K562 (cell line): ENCODE measurements around the gene GYS1. TPM values are rescaled to one million over a fixed set of nuclear protein-coding genes. Genes with fewer than 3 reads are reported as not detected.

Source experiments
- ATAC-seq: fragments of 200-7000 bp; cut with Tn5 transposase; 3 replicates; pipeline ENCODE4 v1.9.1; 2020; ENCODE audit warnings: moderate library complexity
- BruUV-seq: library from RNA; stranded (reverse); fragments of 400-500 nt; replicated peaks from 2 replicates; lab custom pipeline; 2021; lab: Mats Ljungman, UMichigan
- CTCF ChIA-PET: fragments of 300-600 bp; formaldehyde crosslinking; extraction: SDS; loops from one replicate; lab custom pipeline; 2021; ENCODE audit warnings: low intra/inter-chr PET ratio; lab: Yijun Ruan, JAX
- POLR2A ChIA-PET: fragments of 300-600, 350-650 bp; sonication (Branson Sonifier 250); formaldehyde crosslinking; extraction: SDS; loops from one replicate; lab custom pipeline; 2021; ENCODE audit warnings: antibody characterized with exemption, inconsistent platforms; lab: Yijun Ruan, JAX
- DNase-seq, 4 experiments: peaks; one replicate each; pipeline versions ENCODE4 v3.0.0 to v3.0.0-alpha.2; 2011 to 2018; ENCODE audit warnings: low spot score in 3 of 4, mixed read lengths in 3 of 4; ENCODE audit errors: extremely low read depth in 1 of 4
- FAIRE-seq: peaks from 2 replicates; lab custom pipeline; 2011; peaks lifted over from hg19 to GRCh38; lab: Jason Lieb, UNC
- H2AFZ ChIP-seq: 2 replicates; pipeline ENCODE4 v1.6.0; 2011; ENCODE audit warnings: low read depth, low read length, control low read depth, inconsistent platforms
- H3K27ac ChIP-seq: fragments of 200-600 bp; 3 replicates; pipeline ENCODE4 v1.8.0; 2011; ENCODE audit warnings: low read depth, mild to moderate bottlenecking, control low read depth, inconsistent platforms, low read length, moderate library complexity, mixed read lengths; ENCODE audit errors: extremely low read depth
- H3K27me3 ChIP-seq, 2 experiments: fragments of 300-600 bp in 1 of 2; 2 replicates in 1 of 2; 3 replicates in 1 of 2; pipeline versions ENCODE4 v1.6.0 to v1.8.0; 2011; ENCODE audit warnings: inconsistent platforms in 2 of 2, low read length in 2 of 2, mild to moderate bottlenecking in 1 of 2, mixed read lengths in 1 of 2, moderate library complexity in 1 of 2; ENCODE audit not compliant: control insufficient read depth in 2 of 2, insufficient read depth in 2 of 2
- H3K36me3 ChIP-seq: fragments of 300-600 bp; 3 replicates; pipeline ENCODE4 v1.8.0; 2011; ENCODE audit warnings: mild to moderate bottlenecking, low read length, inconsistent platforms; ENCODE audit not compliant: control insufficient read depth, insufficient read depth
- H3K4me1 ChIP-seq, 2 experiments: fragments of 200-600 bp in 1 of 2; replicated peaks in 1 of 2; 2 replicates in 1 of 2; 3 replicates in 1 of 2; pipeline versions ENCODE4 v1.5.1 to v1.8.0; 2011; ENCODE audit warnings: inconsistent platforms in 2 of 2, low read length in 2 of 2, mild to moderate bottlenecking in 1 of 2, mixed read lengths in 1 of 2, moderate library complexity in 1 of 2; ENCODE audit not compliant: control insufficient read depth in 2 of 2, insufficient read depth in 2 of 2
- H3K4me2 ChIP-seq: 2 replicates; pipeline ENCODE4 v1.6.1; 2011; ENCODE audit warnings: low read length, control low read depth, inconsistent platforms, mixed read lengths; ENCODE audit not compliant: insufficient read depth
- H3K4me3 ChIP-seq: fragments of 200-600 bp; sonication (generic), shearing (Covaris generic); 2 replicates; pipeline ENCODE4 v1.5.1; 2016; ENCODE audit warnings: control low read depth, inconsistent platforms
- H3K79me2 ChIP-seq: fragments of 200-600 bp; 3 replicates; pipeline ENCODE4 v1.8.0; 2011; ENCODE audit warnings: low read length, inconsistent platforms; ENCODE audit not compliant: control insufficient read depth, insufficient read depth
- H3K9ac ChIP-seq, 2 experiments: 2 replicates each; pipeline versions ENCODE4 v1.6.0 to v1.6.1; 2011; ENCODE audit warnings: low read depth in 2 of 2, low read length in 2 of 2, control low read depth in 1 of 2, inconsistent platforms in 1 of 2, mild to moderate bottlenecking in 1 of 2, mixed read lengths in 1 of 2; ENCODE audit not compliant: insufficient read depth in 1 of 2
- H3K9me1 ChIP-seq: one replicate; pipeline ENCODE4 v1.6.0; 2011; ENCODE audit warnings: inconsistent platforms, mild to moderate bottlenecking, low read length, moderate library complexity; ENCODE audit not compliant: control insufficient read depth, insufficient read depth
- H3K9me3 ChIP-seq: replicated peaks from 2 replicates; pipeline ENCODE4 v1.5.1; 2011; ENCODE audit warnings: low read depth, low read length, inconsistent platforms; ENCODE audit not compliant: control insufficient read depth, insufficient read depth
- H4K20me1 ChIP-seq: replicated peaks from 2 replicates; pipeline ENCODE4 v1.6.1; 2011; ENCODE audit warnings: low read length, inconsistent platforms, mixed read lengths; ENCODE audit not compliant: control insufficient read depth, insufficient read depth
- ARID4B ChIP-seq: sonication (generic); formaldehyde crosslinking; IDR thresholded peaks from 2 replicates; pipeline ENCODE4 v1.8.0; 2022; ENCODE audit warnings: mild to moderate bottlenecking, missing genetic modification reagents
- CBFB ChIP-seq: sonication (generic); formaldehyde crosslinking; IDR thresholded peaks from 2 replicates; pipeline ENCODE4 v1.4.0; 2020; ENCODE audit warnings: mild to moderate bottlenecking, missing genetic modification reagents
- CREB3L1 ChIP-seq: fragments of 450-650 bp; IDR thresholded peaks from 2 replicates; pipeline ENCODE4 v1.6.1; 2014; ENCODE audit warnings: low read depth, mild to moderate bottlenecking, moderate library complexity, borderline replicate concordance
- DEAF1 ChIP-seq: fragments of 450-650 bp; formaldehyde crosslinking; IDR thresholded peaks from 2 replicates; pipeline ENCODE4 v1.4.0; 2020; ENCODE audit warnings: mild to moderate bottlenecking, moderate library complexity
- ID3 ChIP-seq, 2 experiments: fragments of 250-450 bp in 1 of 2; fragments of 450-650 bp in 1 of 2; sonication (Bioruptor Pico) in 1 of 2; IDR thresholded peaks; 2 replicates each; pipeline versions ENCODE4 v1.6.1 to v1.8.0; 2016 to 2021; ENCODE audit warnings: mild to moderate bottlenecking in 2 of 2, moderate library complexity in 2 of 2, missing compliant biosample characterization in 1 of 2, missing genetic modification characterization in 1 of 2
- PHB ChIP-seq: fragments of 250-450 bp; sonication (Bioruptor Pico); IDR thresholded peaks from 2 replicates; pipeline ENCODE4 v1.5.0; 2021
- PHF8 ChIP-seq: fragments of 200-600 bp; sonication (generic); IDR thresholded peaks from 2 replicates; pipeline ENCODE4 v1.6.1; 2012; ENCODE audit warnings: mixed run types, mild to moderate bottlenecking, inconsistent platforms, low read length, moderate library complexity, borderline replicate concordance
- XRCC3 ChIP-seq: fragments of 450-650 bp; IDR thresholded peaks from 2 replicates; pipeline ENCODE4 v1.6.1; 2017; ENCODE audit warnings: mild to moderate bottlenecking, moderate library complexity
- ZFP1 ChIP-seq: fragments of 450-650 bp; formaldehyde crosslinking; IDR thresholded peaks from 2 replicates; pipeline ENCODE4 v1.4.0; 2020; ENCODE audit warnings: mild to moderate bottlenecking, mixed read lengths
- ZNF12 ChIP-seq: sonication (generic); formaldehyde crosslinking; IDR thresholded peaks from 2 replicates; pipeline ENCODE4 v1.4.0; 2020; ENCODE audit warnings: mild to moderate bottlenecking, missing genetic modification reagents
- ZNF146 ChIP-seq: IDR thresholded peaks from one replicate; pipeline ENCODE4 v1.6.1; 2018; ENCODE audit warnings: missing compliant biosample characterization; ENCODE audit not compliant: unreplicated experiment
- ZNF263 ChIP-seq: sonication (generic); formaldehyde crosslinking; IDR thresholded peaks from 2 replicates; pipeline ENCODE4 v1.8.0; 2022; ENCODE audit warnings: mild to moderate bottlenecking, missing genetic modification reagents, borderline replicate concordance
- WGBS: fragments of 100-300 bp; shearing (Covaris generic); methylation state at CpG from one replicate; pipeline ENCODE4 v1.1.6; 2016; ENCODE audit warnings: low coverage, mixed read lengths; ENCODE audit not compliant: insufficient coverage; ENCODE audit errors: missing lambda C conversion rate; 5-methylcytosine and 5-hydroxymethylcytosine counted together
- in situ Hi-C: fragments of 300-500 bp; cut with MboI; formaldehyde crosslinking; loops from 4 replicates; pipeline ENCODE4 v1.15.0; 2018; ENCODE audit warnings: inconsistent platforms, mixed read lengths
- intact Hi-C: fragments of 100-400 bp; cut with micrococcal nuclease; formaldehyde crosslinking; loops from 2 replicates; pipeline ENCODE4 v1.14.2; 2022
- polyA plus RNA-seq, 8 experiments: library from polyadenylated mRNA; depleted of rRNA in 4 of 8; stranded (reverse) in 5 of 8; unstranded in 3 of 8; fragments of >200 nt; fragmentation: Nextera tagmentation in 2 of 8; fragmentation: Illumina TruSeq in 1 of 8; extraction: Ambion mirVana in 2 of 8; extraction: Trizol in 1 of 8; gene quantifications; 2 replicates each; pipeline versions ENCODE4 v1.2.1 to v1.2.3, GENCODE V29; 2011 to 2014; ENCODE audit warnings: inconsistent platforms in 1 of 8, missing spikeins in 1 of 8
- total RNA-seq, 7 experiments: library from RNA; depleted of rRNA in 6 of 7; stranded (reverse); fragments of >200 nt in 6 of 7; fragmentation: Illumina TruSeq in 2 of 7; extraction: Trizol in 2 of 7; gene quantifications; 2 replicates each; pipeline versions ENCODE4 v1.2.1 to v1.2.3, GENCODE V29; 2011 to 2021; ENCODE audit warnings: low replicate concordance in 1 of 7

GYS1 gene
- total and polyA plus RNA-seq, 9 of the 15 experiments (the other 6 are each of a cell fraction or from before 2014, with no cell fraction given), result 1.9 to 31.1 (median 15.2) TPM

GRCh38 chr19:48992581-48993174, 431 bp downstream of the GYS1 start:
- H3K4me2 ChIP-seq, result peak overlapping the region; percentile 88
- H3K36me3 ChIP-seq, result peaks cover 44% of the 10 kb centered on the region
- peaks cover 69% of the 10 kb centered on the region for H3K79me2 ChIP-seq
- H4K20me1 ChIP-seq, result no peaks in the 10 kb centered on the region
- peak; percentile 4 for ATAC-seq
- ChIA-PET CTCF (interaction anchor here (0.7 kb wide), 1 partner anchor 114 kb away, joined by 3 read pairs; no protein-coding TSS in a partner anchor), POLR2A (interaction anchor here (0.7 to 3.0 kb wide), 14 partner anchors 8 to 332 kb away, joined by 3 to 42 read pairs (median 4); partner anchors contain the start of genes FTL, PPP1R15A and SLC6A16)
- H3K4me3 ChIP-seq, result peak overlapping the region; percentile 87
- 2% methylated on average over 20 of the region's 20 CpGs for WGBS
- peak overlapping the region; percentile 84 to 94 for H3K9ac ChIP-seq
- no TSS peak for BruUV-seq
- intact Hi-C loops, result loop anchor here (10.0 kb wide), 2 partner anchors 162 to 232 kb away; partner anchors contain the start of genes HRC and TRPM4
- no peaks in the 10 kb centered on the region for H3K9me3 ChIP-seq
- H3K4me1 ChIP-seq, result peaks cover 5 to 30% of the 10 kb centered on the region in 2 experiments; a peak in 4 of 5 replicates
- H3K27ac ChIP-seq, result peak overlapping the region; percentile 73
- in situ Hi-C loops, result no loop called here
- peak in 1 of 4 experiments; percentile 43 for DNase-seq
- no peaks in the 10 kb centered on the region for H3K27me3 ChIP-seq
- peak overlapping the region; percentile 55 for H2AFZ ChIP-seq
- no peaks in the 10 kb centered on the region for H3K9me1 ChIP-seq
- no peak for FAIRE-seq
- TF ChIP-seq DEAF1 (CRISPR knock-in tag) (no peak), ID3 (CRISPR knock-in tag; IDR thresholded peaks at IDR 0.05) (no peak), ID3 (tag; IDR thresholded peaks at IDR 0.05) (0 out of 2 replicates have a peak, but pooled peaks have one; percentile 41), PHB (CRISPR knock-in tag) (peak; percentile 73; the same call in 1 of the 2 replicates), ZNF146 (CRISPR knock-in tag) (no peak), CREB3L1 (0 out of 2 replicates have a peak, but pooled peaks have one; percentile 9), PHF8 (peak; percentile 56; the same call in 1 of the 2 replicates), CBFB (0 out of 2 replicates have a peak, but pooled peaks have one; percentile 77), ZFP1 (no peak), ZNF12 (CRISPR knock-in tag) (0 out of 2 replicates have a peak, but pooled peaks have one; percentile 21), XRCC3 (no peak), ARID4B (CRISPR knock-in tag) (peak; percentile 18; the same call in 1 of the 2 replicates), ZNF263 (CRISPR knock-in tag) (peak; percentile 44; the same call in 1 of the 2 replicates)
